ENCODE measurements around the gene OLR1.

OLR1 gene

DNA sequence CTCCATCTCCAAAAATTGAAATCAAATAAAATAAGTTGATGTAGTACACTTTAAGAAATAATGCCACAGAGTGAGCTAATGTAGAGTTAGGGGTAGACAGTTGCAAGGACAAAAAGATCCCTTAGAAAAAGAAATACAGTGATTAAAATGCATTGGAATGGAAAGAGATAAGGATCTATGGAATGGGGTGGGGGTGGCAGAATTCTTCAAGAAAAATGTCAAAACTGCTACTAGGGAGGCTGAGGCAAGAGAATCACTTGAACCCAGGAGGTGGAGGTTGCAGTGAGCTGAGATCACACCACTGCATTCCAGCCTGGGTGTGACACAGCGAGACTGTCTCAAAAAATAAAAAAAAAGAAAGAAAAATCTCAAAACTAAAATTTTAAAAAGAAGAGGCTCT, 6.5 kb downstream of the OLR1 start:
- no peak overlapping the region for H3K9ac ChIP-seq
- no peak overlapping the region for H3K4me3 ChIP-seq
- no peaks in the 10 kb centered on the region for H4K20me1 ChIP-seq
- no peaks in the 10 kb centered on the region for H3K27me3 ChIP-seq
- peak overlapping the region in 3 of 11 experiments; percentile 36 to 83 (median 42); a peak in 4 of 22 replicates for H3K27ac ChIP-seq
- peaks cover 7 to 88% (median 27%) of the 10 kb centered on the region in 10 experiments; a peak in 16 of 20 replicates for H3K4me1 ChIP-seq
- peaks cover 0 to 6% (median 0%) of the 10 kb centered on the region in 11 experiments; a peak in 1 of 22 replicates for H3K9me3 ChIP-seq (replicated peaks in 1 of 11)
- H3K36me3 ChIP-seq = 0 out of 22 replicates have a peak, but pooled peaks cover 0 to 4% (median 0%) of the 10 kb centered on the region in 11 experiments
- no peak for TF ChIP-seq Cebpa-rat (IDR thresholded peaks at IDR 0.05)
- peak overlapping the region in 3 of 11 experiments; percentile 67 to 85 (median 81); a peak in 5 of 22 replicates for H3K4me2 ChIP-seq

DNA sequence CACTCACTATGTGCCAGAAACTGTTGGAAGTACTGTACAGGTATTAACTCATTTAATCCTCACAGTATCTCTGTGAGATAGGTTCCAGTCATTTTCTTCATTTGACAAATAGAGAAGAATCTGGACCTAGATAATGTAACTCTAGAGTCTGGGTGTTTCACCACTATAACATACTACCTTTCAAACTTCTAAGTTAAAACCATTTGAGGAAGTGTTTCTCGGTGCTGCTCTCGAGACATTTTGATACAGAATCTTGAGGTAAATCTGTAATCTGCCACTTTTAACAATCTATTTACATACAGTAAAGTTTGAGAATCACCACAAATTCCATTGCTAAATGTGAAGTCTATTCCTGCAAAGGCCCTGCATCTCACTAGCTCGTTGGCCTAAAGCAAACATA, 8.8 kb downstream of the OLR1 start:
- H3K4me3 ChIP-seq = no peak overlapping the region
- H3K27me3 ChIP-seq = no peaks in the 10 kb centered on the region
- TF ChIP-seq Cebpa-rat (IDR thresholded peaks at IDR 0.05) = no peak
- H3K4me1 ChIP-seq = peaks cover 7 to 97% (median 37%) of the 10 kb centered on the region in 10 experiments; a peak in 17 of 20 replicates
- no peak overlapping the region for H3K9ac ChIP-seq
- no peaks in the 10 kb centered on the region for H4K20me1 ChIP-seq
- peaks cover 0 to 7% (median 0%) of the 10 kb centered on the region in 11 experiments; a peak in 4 of 22 replicates for H3K9me3 ChIP-seq (replicated peaks in 1 of 11)
- no peak overlapping the region for H3K27ac ChIP-seq
- H3K4me2 ChIP-seq = peak overlapping the region in 2 of 11 experiments; percentile 24 to 29; a peak in 1 of 22 replicates
- H3K36me3 ChIP-seq = peaks cover 0 to 4% (median 0%) of the 10 kb centered on the region in 11 experiments; a peak in 1 of 22 replicates

DNA sequence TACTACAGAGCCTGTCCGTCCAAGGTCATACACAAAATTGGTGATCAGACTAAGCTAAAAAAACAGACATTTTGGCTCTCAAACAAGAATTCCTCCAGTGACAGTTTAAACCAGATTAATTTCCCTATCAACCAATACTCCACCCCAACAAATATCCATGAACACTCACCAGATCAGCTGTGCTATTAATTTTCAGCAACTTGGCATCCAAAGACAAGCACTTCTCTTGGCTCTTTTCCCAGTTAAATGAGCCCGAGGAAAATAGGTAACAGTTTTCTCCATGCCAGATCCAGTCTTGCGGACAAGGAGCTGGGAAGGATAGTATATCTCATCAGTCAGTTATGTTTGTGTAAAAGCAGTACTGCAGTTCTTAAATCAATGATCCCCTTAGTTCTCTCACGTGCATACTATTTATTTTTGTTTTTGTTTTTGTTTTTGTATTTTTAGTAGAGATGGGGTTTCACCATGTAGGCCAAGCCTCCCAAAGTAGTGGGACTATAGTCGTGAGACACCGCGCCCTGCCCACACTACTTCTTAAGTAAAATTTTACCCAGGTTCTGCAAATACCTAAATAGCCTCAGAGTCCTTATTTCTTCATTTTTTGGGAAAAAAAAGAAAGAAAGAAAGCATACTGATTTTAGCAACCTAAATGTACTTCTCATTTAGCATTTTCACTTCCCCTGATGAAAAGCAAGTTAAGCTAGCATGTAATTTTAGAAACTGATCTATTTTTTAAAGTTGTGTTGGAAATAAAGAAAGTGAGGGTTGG, 11.1 kb downstream of the OLR1 start:
- H3K4me3 ChIP-seq = peak overlapping the region in 1 of 10 experiments; percentile 17; a peak in 2 of 20 replicates

DNA sequence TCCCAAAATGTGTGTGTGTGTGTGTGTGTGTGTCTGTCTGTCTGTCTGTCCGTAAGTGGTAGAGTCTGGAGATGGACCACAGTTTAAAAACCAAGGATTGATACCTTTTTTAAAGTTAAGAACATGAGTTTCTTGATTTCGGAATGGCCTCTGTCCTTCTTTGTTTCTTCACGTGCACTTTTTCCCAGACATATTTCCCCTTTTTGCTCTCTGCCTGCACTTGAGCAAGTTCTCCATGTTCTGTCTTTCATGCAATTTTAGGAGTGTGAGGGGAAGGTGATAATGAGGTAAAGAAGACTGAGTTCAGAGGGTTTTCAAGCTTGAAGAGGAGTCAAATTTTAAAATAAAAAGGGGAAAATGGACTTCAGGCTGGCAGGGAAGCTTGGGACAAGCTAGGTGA, 12.7 kb downstream of the OLR1 start:
- no peaks in the 10 kb centered on the region; a peak in 1 of 22 replicates for H3K36me3 ChIP-seq
- H3K27me3 ChIP-seq = peaks cover 0 to 2% (median 0%) of the 10 kb centered on the region in 11 experiments; a peak in 3 of 22 replicates
- peak overlapping the region in 6 of 11 experiments; percentile 1 to 90 (median 78); a peak in 9 of 22 replicates for H3K4me2 ChIP-seq
- H3K4me1 ChIP-seq = peaks cover 0 to 60% (median 21%) of the 10 kb centered on the region in 10 experiments; a peak in 15 of 20 replicates
- H3K9ac ChIP-seq = no peak overlapping the region
- no peaks in the 10 kb centered on the region for H4K20me1 ChIP-seq
- no peak for TF ChIP-seq Cebpa-rat (IDR thresholded peaks at IDR 0.05)
- H3K27ac ChIP-seq = no peak overlapping the region
- peaks cover 0 to 12% (median 5%) of the 10 kb centered on the region in 11 experiments; a peak in 7 of 22 replicates for H3K9me3 ChIP-seq (replicated peaks in 1 of 11)
- H3K4me3 ChIP-seq = no peak overlapping the region

More for the DNA sequence above, 11.1 kb downstream of the OLR1 start:
- H3K4me1 ChIP-seq = peaks cover 0 to 74% (median 21%) of the 10 kb centered on the region in 10 experiments; a peak in 15 of 20 replicates
- H3K27me3 ChIP-seq = no peaks in the 10 kb centered on the region
- peak overlapping the region in 3 of 11 experiments; percentile 43 to 65 (median 55); a peak in 7 of 22 replicates for H3K9ac ChIP-seq
- H3K27ac ChIP-seq = peak overlapping the region in 5 of 11 experiments; percentile 3 to 78 (median 73); a peak in 10 of 22 replicates
- H3K4me2 ChIP-seq = peak overlapping the region in 6 of 11 experiments; percentile 45 to 90 (median 78); a peak in 11 of 22 replicates
- TF ChIP-seq Cebpa-rat (IDR thresholded peaks at IDR 0.05) = no peak
- no peaks in the 10 kb centered on the region for H4K20me1 ChIP-seq
- H3K9me3 ChIP-seq (replicated peaks in 1 of 11) = peaks cover 0 to 12% (median 5%) of the 10 kb centered on the region in 11 experiments; a peak in 7 of 22 replicates
- peaks cover 0 to 4% (median 0%) of the 10 kb centered on the region in 11 experiments; a peak in 1 of 22 replicates for H3K36me3 ChIP-seq

DNA sequence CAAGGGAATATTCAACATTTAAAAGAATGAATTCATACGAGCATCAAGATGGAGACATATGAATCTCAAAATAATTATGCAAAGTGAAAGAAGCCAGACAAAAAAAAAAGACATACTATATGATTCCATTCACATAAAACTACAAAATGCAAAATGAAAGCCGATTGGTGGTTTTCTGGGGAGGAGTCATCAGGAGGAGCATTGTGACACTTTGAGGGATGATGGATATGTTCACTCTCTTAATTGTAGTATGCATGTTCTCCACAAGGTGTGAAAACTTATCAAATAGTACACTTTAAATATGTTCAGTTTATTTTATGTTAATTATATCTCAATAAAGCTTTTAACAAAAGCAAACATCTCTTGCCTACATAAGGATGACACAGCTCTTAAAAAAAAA, 13.5 kb downstream of the OLR1 start:
- H3K9ac ChIP-seq = no peak overlapping the region
- peaks cover 0 to 11% (median 8%) of the 10 kb centered on the region in 11 experiments; a peak in 12 of 22 replicates for H3K27me3 ChIP-seq
- H3K4me2 ChIP-seq = peak overlapping the region in 4 of 11 experiments; percentile 1 to 90 (median 80); a peak in 6 of 22 replicates
- H4K20me1 ChIP-seq = no peaks in the 10 kb centered on the region
- H3K9me3 ChIP-seq (replicated peaks in 1 of 11) = peaks cover 0 to 12% (median 5%) of the 10 kb centered on the region in 11 experiments; a peak in 7 of 22 replicates
- H3K36me3 ChIP-seq = no peaks in the 10 kb centered on the region; a peak in 1 of 22 replicates
- no peak overlapping the region for H3K27ac ChIP-seq
- H3K4me1 ChIP-seq = peaks cover 0 to 60% (median 26%) of the 10 kb centered on the region in 10 experiments; a peak in 18 of 20 replicates
- no peak overlapping the region for H3K4me3 ChIP-seq
- TF ChIP-seq Cebpa-rat (IDR thresholded peaks at IDR 0.05) = no peak

DNA sequence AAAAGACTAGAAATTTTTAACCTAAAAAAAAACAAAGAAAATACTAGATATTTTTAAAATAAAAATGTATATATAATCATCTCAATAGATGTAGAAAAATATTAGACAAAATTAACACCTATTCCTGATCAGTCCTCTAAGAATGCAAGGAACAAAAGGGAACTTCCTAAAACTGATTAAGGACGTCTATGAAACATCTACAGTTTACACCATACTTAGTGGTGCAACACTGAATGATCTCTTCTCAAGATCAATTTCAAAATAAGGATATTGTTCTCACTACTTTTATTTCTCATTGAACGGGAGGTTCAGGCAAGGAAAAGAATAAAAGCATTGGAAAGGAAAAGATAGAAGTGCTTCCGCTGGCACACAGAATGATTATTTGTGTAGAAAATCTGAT, 16.0 kb downstream of the OLR1 start:
- Histone ChIP-seq H3K4me1 (peaks cover 0 to 39% (median 19%) of the 10 kb centered on the region in 10 experiments; a peak in 18 of 20 replicates), H3K27me3 (peaks cover 0 to 12% (median 8%) of the 10 kb centered on the region in 11 experiments; a peak in 12 of 22 replicates), H3K9ac (no peak overlapping the region), H3K4me2 (no peak overlapping the region), H3K36me3 (no peaks in the 10 kb centered on the region; a peak in 1 of 22 replicates), H3K27ac (no peak overlapping the region), H3K9me3 (replicated peaks in 1 of 11) (peaks cover 0 to 12% (median 5%) of the 10 kb centered on the region in 11 experiments; a peak in 7 of 22 replicates), H4K20me1 (no peaks in the 10 kb centered on the region), H3K4me3 (no peak overlapping the region)
- TF ChIP-seq Cebpa-rat (IDR thresholded peaks at IDR 0.05) = no peak

DNA sequence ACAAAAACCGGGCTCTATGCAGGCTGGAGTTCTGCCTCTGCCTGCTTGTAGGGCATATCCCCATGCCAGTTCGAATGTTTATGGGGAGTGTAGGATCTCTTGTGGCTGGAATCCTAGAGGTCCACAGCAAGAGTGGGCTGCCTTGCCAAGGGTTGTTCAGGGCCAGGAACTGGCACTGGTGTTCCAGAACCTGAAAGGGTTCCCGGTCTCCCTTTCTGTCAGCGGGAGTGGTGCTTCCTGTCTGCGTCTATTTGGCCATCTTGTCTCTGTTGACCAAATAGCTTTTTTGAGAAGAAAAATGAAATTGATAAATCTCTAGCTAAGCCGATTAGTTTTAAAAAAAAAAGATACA, 17.8 kb downstream of the OLR1 start:
- Histone ChIP-seq H3K9ac (peak overlapping the region in 2 of 11 experiments; percentile 80; a peak in 3 of 22 replicates), H3K27me3 (peaks cover 0 to 12% (median 8%) of the 10 kb centered on the region in 11 experiments; a peak in 12 of 22 replicates), H3K27ac (peak overlapping the region in 2 of 11 experiments; percentile 71 to 72; a peak in 3 of 22 replicates), H3K9me3 (replicated peaks in 1 of 11) (peaks cover 0 to 12% (median 5%) of the 10 kb centered on the region in 11 experiments; a peak in 7 of 22 replicates), H3K36me3 (no peaks in the 10 kb centered on the region; a peak in 1 of 22 replicates), H3K4me3 (peak overlapping the region in 7 of 10 experiments; percentile 59 to 72 (median 65); a peak in 11 of 20 replicates), H3K4me1 (peaks cover 0 to 21% (median 9%) of the 10 kb centered on the region in 10 experiments; a peak in 16 of 20 replicates), H3K4me2 (peak overlapping the region; percentile 87 to 97 (median 92)), H4K20me1 (no peaks in the 10 kb centered on the region)
- no peak for TF ChIP-seq Cebpa-rat (IDR thresholded peaks at IDR 0.05)

DNA sequence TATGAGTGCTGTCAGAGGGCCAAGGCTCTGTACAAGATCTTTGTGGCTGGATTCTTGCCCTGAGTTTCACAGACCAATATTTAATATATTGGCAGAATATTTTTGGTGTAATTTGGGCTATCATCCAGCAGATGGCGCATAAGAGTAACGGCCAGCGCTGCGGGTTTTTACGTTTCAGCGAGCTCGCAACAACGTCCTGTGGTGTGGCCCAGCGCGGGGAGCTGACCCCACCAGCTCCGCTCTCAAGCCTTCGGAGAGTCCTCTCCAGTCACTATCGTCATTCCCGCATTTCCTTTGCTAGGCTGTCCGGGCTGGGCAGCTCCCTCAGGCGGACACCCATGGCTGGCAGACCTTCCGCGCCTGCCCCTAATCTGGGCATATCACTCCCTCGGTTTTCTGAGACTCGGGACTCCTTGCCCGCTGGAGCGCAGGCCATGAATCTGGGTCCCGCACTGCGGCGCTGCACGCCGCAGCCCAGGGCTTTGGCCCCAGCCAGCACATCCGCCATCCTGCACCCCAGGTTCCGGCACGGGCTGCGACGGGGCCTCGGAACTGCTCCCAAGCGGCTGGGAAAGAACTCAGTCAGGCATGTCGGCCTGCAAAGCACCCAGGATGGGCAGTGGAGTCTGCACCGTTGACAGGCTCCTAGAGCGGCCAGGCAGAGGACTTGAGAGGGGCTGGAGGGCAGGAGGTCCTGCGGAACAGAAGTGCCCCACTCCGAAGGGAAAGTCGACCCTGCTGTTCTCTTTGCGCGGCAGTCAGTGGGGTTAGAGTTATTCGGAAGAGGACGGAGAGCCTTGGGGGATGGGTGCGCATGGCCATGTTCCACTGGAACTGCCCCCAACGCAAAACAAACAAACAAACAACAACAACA, 18.4 kb downstream of the OLR1 start:
- Histone ChIP-seq H3K4me2 (peak overlapping the region; percentile 87 to 97 (median 92)), H3K4me1 (peaks cover 0 to 14% (median 6%) of the 10 kb centered on the region in 10 experiments; a peak in 16 of 20 replicates), H3K36me3 (no peaks in the 10 kb centered on the region; a peak in 1 of 22 replicates), H4K20me1 (no peaks in the 10 kb centered on the region), H3K9me3 (replicated peaks in 1 of 11) (peaks cover 0 to 12% (median 5%) of the 10 kb centered on the region in 11 experiments; a peak in 7 of 22 replicates), H3K27ac (peak overlapping the region in 7 of 11 experiments; percentile 10 to 72 (median 61); a peak in 11 of 22 replicates), H3K9ac (peak overlapping the region; percentile 57 to 80 (median 74)), H3K27me3 (peaks cover 0 to 12% (median 8%) of the 10 kb centered on the region in 11 experiments; a peak in 12 of 22 replicates), H3K4me3 (peak overlapping the region; percentile 51 to 72 (median 65))
- TF ChIP-seq Cebpa-rat (IDR thresholded peaks at IDR 0.05) = no peak

Data from BLaER1 treated with 17β-estradiol and CSF1 and Interleukin-3, amounts not matched to agents 10 nM and 100 nM (cell line).